ENCODE data around the gene SV2B.
A peak's percentile ranks its signal among the peaks of the same experiment; 100 is the strongest.
"Not testable (repeated sequence)": the region's sequence is repeated elsewhere in the genome, so short reads cannot be mapped to it uniquely, and the experiment has no call there.

SV2B gene

GRCh38 chr15:91099995-91100813, at the start of gene SV2B:
Gene SV2B, plus strand, starts transcription at chr15:91100257. Its CDS starts 126,007 bp downstream, at chr15:91226264.
- DNase-seq: peak in 9 of 56 donors; percentile 25 to 63 (median 44)

GRCh38 chr15:91051248-91051647, 48.8 kb upstream of the SV2B start:
- DNase-seq: no peak

- DNase-seq: no peak
Measured at GRCh38 chr15:91054816-91055215, 45.2 kb upstream of the SV2B start.

- peak in 51 of 56 donors; percentile 8 to 85 (median 53) for DNase-seq
Measured at GRCh38 chr15:91055548-91056331, 44.3 kb upstream of the SV2B start.

GRCh38 chr15:91061230-91061629, 38.8 kb upstream of the SV2B start:
- DNase-seq: no peak

- no peak for DNase-seq
Measured at GRCh38 chr15:91061997-91062396, 38.1 kb upstream of the SV2B start.

- no peak for DNase-seq
Measured at GRCh38 chr15:91065505-91065904, 34.6 kb upstream of the SV2B start.

GRCh38 chr15:91067036-91067435, 33.0 kb upstream of the SV2B start:
- no peak for DNase-seq

- DNase-seq: no peak
Measured at GRCh38 chr15:91068436-91068835, 31.6 kb upstream of the SV2B start.

- no peak for DNase-seq
Measured at GRCh38 chr15:91068966-91069365, 31.1 kb upstream of the SV2B start.

- DNase-seq: no peak
Measured at GRCh38 chr15:91070872-91071271, 29.2 kb upstream of the SV2B start.

- no peak for DNase-seq
Measured at GRCh38 chr15:91072161-91072560, 27.9 kb upstream of the SV2B start.

GRCh38 chr15:91073077-91073476, 27.0 kb upstream of the SV2B start:
- no peak for DNase-seq

- DNase-seq: no peak
Measured at GRCh38 chr15:91073768-91074167, 26.3 kb upstream of the SV2B start.

GRCh38 chr15:91075739-91076138, 24.3 kb upstream of the SV2B start:
- DNase-seq: no peak

GRCh38 chr15:91077029-91077428, 23.0 kb upstream of the SV2B start:
- DNase-seq: no peak

- DNase-seq: not testable (repeated sequence)
Measured at GRCh38 chr15:91093866-91094265, 6.2 kb upstream of the SV2B start.

GRCh38 chr15:91098451-91098850, 1.6 kb upstream of the SV2B start:
- DNase-seq: no peak

- peak in 35 of 56 donors; percentile 4 to 74 (median 38) for DNase-seq
Measured at GRCh38 chr15:91099616-91099994, 452 bp upstream of the SV2B start.

- DNase-seq: peak in 2 of 56 donors; percentile 13 to 20
Measured at GRCh38 chr15:91100814-91101607, 954 bp downstream of the SV2B start.

- no peak for DNase-seq
Measured at GRCh38 chr15:91101608-91101920, 1.5 kb downstream of the SV2B start.

Data from amygdala (tissue), 56 donors.